Endothelial cell of umbilical vein (primary cell): ENCODE results near the gene ESYT3.

ENCODE experiments used
- EZH2 ChIP-seq: IDR thresholded peaks from 2 replicates; pipeline ENCODE4 v1.6.1; 2012; ENCODE audit warnings: borderline replicate concordance, low read depth, mild to moderate bottlenecking, moderate library complexity, low read length, inconsistent platforms; ENCODE audit not compliant: severe bottlenecking
- FOS ChIP-seq: IDR thresholded peaks from 2 replicates; pipeline ENCODE4 v1.6.1; 2011; ENCODE audit warnings: mild to moderate bottlenecking, low read length, moderate library complexity, borderline replicate concordance; ENCODE audit not compliant: insufficient read depth
- GATA2 ChIP-seq: IDR thresholded peaks from 2 replicates; pipeline ENCODE4 v1.7.0; 2011; ENCODE audit warnings: low read depth, mild to moderate bottlenecking, moderate library complexity, mixed read lengths, low read length; ENCODE audit not compliant: insufficient read length, insufficient read depth
- JUN ChIP-seq: IDR thresholded peaks from 2 replicates; pipeline ENCODE4 v1.6.1; 2011; ENCODE audit warnings: borderline replicate concordance, low read depth; ENCODE audit not compliant: insufficient read length, insufficient read depth
- MYC ChIP-seq: IDR thresholded peaks from one replicate; pipeline ENCODE4 v1.6.1; 2011; ENCODE audit warnings: mild to moderate bottlenecking, low read depth, low read length
- POLR2A ChIP-seq: IDR thresholded peaks from 2 replicates; pipeline ENCODE4 v1.6.1; 2012; ENCODE audit warnings: low read depth, mild to moderate bottlenecking, control low read depth, low read length
- POLR2AphosphoS5 ChIP-seq: IDR thresholded peaks from 2 replicates; pipeline ENCODE4 v1.6.1; 2012; ENCODE audit warnings: low read depth, mild to moderate bottlenecking, control low read depth, low read length, moderate library complexity; ENCODE audit not compliant: insufficient read depth
- TF ChIP-seq, protein P1 (sequence below), 2 donors: IDR thresholded peaks; 1 replicate in 1 of 2; 2 replicates in 1 of 2; pipeline ENCODE4 v1.5.1; 2011; ENCODE audit warnings: low read length in 2 of 2, mild to moderate bottlenecking in 2 of 2, moderate library complexity in 2 of 2, control low read depth in 1 of 2, inconsistent platforms in 1 of 2, low read depth in 1 of 2; ENCODE audit not compliant: insufficient read depth in 1 of 2; ENCODE audit errors: extremely low read depth in 1 of 2
- TF ChIP-seq, protein P2 (sequence below): IDR thresholded peaks from 2 replicates; pipeline ENCODE4 v1.6.1; 2011; ENCODE audit not compliant: insufficient read depth, insufficient read length

DNA sequence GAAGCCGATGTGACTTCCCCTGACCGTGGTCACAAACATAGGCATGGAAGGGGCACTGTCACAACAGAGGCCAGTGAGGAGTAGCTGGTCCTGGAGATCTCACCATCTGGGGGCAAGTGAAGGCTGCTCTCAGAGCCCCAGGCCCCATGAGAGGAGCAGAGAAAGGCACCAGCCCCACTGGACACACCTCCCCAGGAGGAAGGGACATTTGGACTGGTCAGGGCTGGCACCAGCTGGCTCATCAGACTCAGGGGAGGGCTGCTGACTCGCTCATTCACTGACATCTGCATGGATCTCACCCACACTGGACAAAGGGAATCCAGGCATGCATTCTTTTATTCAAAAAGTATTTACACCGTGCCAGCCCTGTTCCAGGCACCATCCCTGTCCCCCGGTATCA is 26.8 kb downstream of the ESYT3 start:
- TF ChIP-seq, protein P1, sequence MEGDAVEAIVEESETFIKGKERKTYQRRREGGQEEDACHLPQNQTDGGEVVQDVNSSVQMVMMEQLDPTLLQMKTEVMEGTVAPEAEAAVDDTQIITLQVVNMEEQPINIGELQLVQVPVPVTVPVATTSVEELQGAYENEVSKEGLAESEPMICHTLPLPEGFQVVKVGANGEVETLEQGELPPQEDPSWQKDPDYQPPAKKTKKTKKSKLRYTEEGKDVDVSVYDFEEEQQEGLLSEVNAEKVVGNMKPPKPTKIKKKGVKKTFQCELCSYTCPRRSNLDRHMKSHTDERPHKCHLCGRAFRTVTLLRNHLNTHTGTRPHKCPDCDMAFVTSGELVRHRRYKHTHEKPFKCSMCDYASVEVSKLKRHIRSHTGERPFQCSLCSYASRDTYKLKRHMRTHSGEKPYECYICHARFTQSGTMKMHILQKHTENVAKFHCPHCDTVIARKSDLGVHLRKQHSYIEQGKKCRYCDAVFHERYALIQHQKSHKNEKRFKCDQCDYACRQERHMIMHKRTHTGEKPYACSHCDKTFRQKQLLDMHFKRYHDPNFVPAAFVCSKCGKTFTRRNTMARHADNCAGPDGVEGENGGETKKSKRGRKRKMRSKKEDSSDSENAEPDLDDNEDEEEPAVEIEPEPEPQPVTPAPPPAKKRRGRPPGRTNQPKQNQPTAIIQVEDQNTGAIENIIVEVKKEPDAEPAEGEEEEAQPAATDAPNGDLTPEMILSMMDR (IDR thresholded peaks at IDR 0.05; ENCODE audit: extremely low read depth in 1 of 2, insufficient read depth in 1 of 2, low read depth in 1 of 2, low read length in 2 of 2): no peak
- TF ChIP-seq POLR2AphosphoS5 (no peak), FOS (no peak), POLR2A (no peak), EZH2 (no peak), GATA2 (no peak), JUN (no peak), MYC (no peak)
- TF ChIP-seq, protein P2, sequence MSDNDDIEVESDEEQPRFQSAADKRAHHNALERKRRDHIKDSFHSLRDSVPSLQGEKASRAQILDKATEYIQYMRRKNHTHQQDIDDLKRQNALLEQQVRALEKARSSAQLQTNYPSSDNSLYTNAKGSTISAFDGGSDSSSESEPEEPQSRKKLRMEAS: no peak
